HepG2 (cell line): ENCODE measurements around the gene RGS19. TPM values are rescaled to one million over a fixed set of nuclear protein-coding genes. Genes with fewer than 3 reads are reported as not detected.

ENCODE experiments used
- CEBPB ChIP-seq: IDR thresholded peaks from 2 replicates; pipeline ENCODE4 v1.6.1; 2011; ENCODE audit warnings: low read depth, low read length, improper control_type of control experiment, borderline replicate concordance
- CEBPZ ChIP-seq: IDR thresholded peaks from 2 replicates; pipeline ENCODE4 v1.6.1; 2012; ENCODE audit warnings: low read length, improper control_type of control experiment
- FLYWCH1 ChIP-seq: sonication (generic); formaldehyde crosslinking; IDR thresholded peaks from 2 replicates; pipeline ENCODE4 v1.8.1; 2023; ENCODE audit warnings: mild to moderate bottlenecking, missing genetic modification reagents
- GATAD2A ChIP-seq: IDR thresholded peaks from 2 replicates; pipeline ENCODE4 v1.6.1; 2016
- GTF2F1 ChIP-seq: fragments of 150-350 bp; IDR thresholded peaks from 2 replicates; pipeline ENCODE4 v1.6.1; 2014; ENCODE audit warnings: low read length
- KDM5B ChIP-seq: sonication (generic); formaldehyde crosslinking; IDR thresholded peaks from 2 replicates; pipeline ENCODE4 v1.4.0; 2020; ENCODE audit warnings: missing genetic modification reagents, mild to moderate bottlenecking, borderline replicate concordance
- MEF2D ChIP-seq: sonication (generic); formaldehyde crosslinking; IDR thresholded peaks from 2 replicates; pipeline ENCODE4 v1.5.1; 2020; ENCODE audit warnings: mild to moderate bottlenecking, missing genetic modification reagents
- NAIF1 ChIP-seq: sonication (generic); formaldehyde crosslinking; IDR thresholded peaks from 2 replicates; pipeline ENCODE4 v1.5.0; 2020; ENCODE audit warnings: mild to moderate bottlenecking, missing genetic modification reagents, borderline replicate concordance
- NCOA1 ChIP-seq: sonication (generic); formaldehyde crosslinking; IDR thresholded peaks from 2 replicates; pipeline ENCODE4 v1.9.0; 2021; ENCODE audit warnings: missing genetic modification reagents
- TEAD3 ChIP-seq: optimal IDR thresholded peaks from 2 replicates; pipeline ENCODE3; 2016; ENCODE audit warnings: borderline replicate concordance
- TFDP2 ChIP-seq: sonication (generic); formaldehyde crosslinking; IDR thresholded peaks from 2 replicates; pipeline ENCODE4 v1.4.0; 2020; ENCODE audit warnings: missing genetic modification reagents
- TGIF2 ChIP-seq: IDR thresholded peaks from 2 replicates; pipeline ENCODE4 v1.6.1; 2016; ENCODE audit warnings: control low read depth, missing compliant biosample characterization
- TOE1 ChIP-seq: sonication (generic); formaldehyde crosslinking; IDR thresholded peaks from 2 replicates; pipeline ENCODE4 v1.4.0; 2020; ENCODE audit warnings: mild to moderate bottlenecking, missing genetic modification reagents
- ZBTB38 ChIP-seq: sonication (generic); formaldehyde crosslinking; IDR thresholded peaks from 2 replicates; pipeline ENCODE4 v1.5.1; 2020; ENCODE audit warnings: mild to moderate bottlenecking, missing genetic modification reagents
- ZFY ChIP-seq: sonication (generic); formaldehyde crosslinking; IDR thresholded peaks from 2 replicates; pipeline ENCODE4 v1.4.0; 2020; ENCODE audit warnings: missing genetic modification reagents
- ZNF530 ChIP-seq: sonication (generic); formaldehyde crosslinking; IDR thresholded peaks from 2 replicates; pipeline ENCODE4 v1.5.0; 2020; ENCODE audit warnings: low read depth, mild to moderate bottlenecking, missing genetic modification reagents
- ZNF652 ChIP-seq: IDR thresholded peaks from 2 replicates; pipeline ENCODE4 v1.6.1; 2016; ENCODE audit warnings: low read depth, borderline replicate concordance
- ZNF761 ChIP-seq: sonication (generic); formaldehyde crosslinking; conservative IDR thresholded peaks from 2 replicates; pipeline ENCODE4 v1.4.0; 2020; ENCODE audit warnings: mild to moderate bottlenecking, missing genetic modification reagents
- ZNF775 ChIP-seq: sonication (generic); formaldehyde crosslinking; IDR thresholded peaks from 2 replicates; pipeline ENCODE4 v1.4.0; 2020; ENCODE audit warnings: missing genetic modification reagents, mild to moderate bottlenecking, moderate library complexity, borderline replicate concordance
- polyA plus RNA-seq, 8 experiments: library from polyadenylated mRNA; depleted of rRNA in 3 of 8; stranded (reverse) in 7 of 8; unstranded in 1 of 8; fragments of >200 nt; fragmentation: Illumina TruSeq in 4 of 8; extraction: Trizol in 4 of 8; gene quantifications; 2 replicates each; pipeline versions ENCODE4 v1.2.1 to v1.2.3, GENCODE V29; 2011 to 2016; ENCODE audit warnings: low read depth in 4 of 8, missing spikeins in 1 of 8, mixed read lengths in 1 of 8; ENCODE audit not compliant: insufficient read depth in 1 of 8
- total RNA-seq, 5 experiments: library from RNA; depleted of rRNA; stranded (reverse); fragments of >200 nt; fragmentation: Illumina TruSeq; extraction: Trizol; gene quantifications; 2 replicates each; pipeline ENCODE4 v1.2.3, GENCODE V29; 2016; ENCODE audit warnings: low read depth in 1 of 5
- TF ChIP-seq, protein P1 (sequence below): sonication (generic); formaldehyde crosslinking; IDR thresholded peaks from 2 replicates; pipeline ENCODE4 v1.4.0; 2020; ENCODE audit warnings: missing genetic modification reagents
- TF ChIP-seq, protein P2 (sequence below): sonication (generic); formaldehyde crosslinking; conservative IDR thresholded peaks from 2 replicates; pipeline ENCODE4 v1.8.0; 2022; ENCODE audit warnings: mild to moderate bottlenecking, moderate library complexity, missing genetic modification reagents

Gene RGS19
- total and polyA plus RNA-seq, 2 of the 13 experiments (the other 11 are each of a cell fraction or from before 2014, with no cell fraction given) = 10.7 to 11.9 TPM

DNA sequence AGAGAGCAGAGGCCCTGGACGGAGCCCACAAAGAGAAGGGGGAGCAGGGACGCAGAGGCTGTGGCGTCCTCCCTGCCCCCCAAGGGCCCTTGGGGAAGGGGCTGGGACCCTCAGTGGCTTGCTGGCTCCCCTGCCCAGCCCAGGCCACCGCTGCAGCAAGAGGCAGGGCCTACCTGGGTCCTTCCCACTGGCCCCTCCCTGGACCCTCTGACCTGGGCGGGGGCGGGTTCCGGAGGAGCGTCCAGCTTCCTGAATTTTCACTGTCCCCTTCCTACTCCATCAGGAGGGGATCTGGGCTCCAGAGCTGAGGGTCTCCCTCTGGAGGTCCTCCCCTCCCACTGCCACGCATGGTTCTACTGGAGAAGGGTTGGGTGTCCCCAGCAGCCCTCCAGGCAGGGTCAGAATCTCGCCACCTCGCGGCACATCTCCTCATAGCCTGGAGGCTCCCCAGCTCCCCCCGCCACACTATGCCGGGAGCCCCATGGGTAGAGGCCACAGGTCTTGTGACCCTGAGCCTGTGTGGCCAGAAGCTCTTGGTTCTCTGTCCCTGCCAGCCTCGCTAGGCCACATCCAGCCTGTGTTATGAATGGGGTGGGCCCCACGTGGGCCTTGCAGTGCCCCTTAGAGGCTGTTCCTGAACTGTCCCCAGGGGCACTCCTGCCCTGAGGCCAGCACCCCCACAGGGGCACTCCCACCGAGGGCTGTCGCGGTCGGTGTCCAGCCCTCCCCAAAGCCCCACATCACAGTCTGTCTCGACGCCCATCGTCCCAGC, 28.9 kb downstream of the RGS19 start (continued):
- TF ChIP-seq NCOA1 (CRISPR knock-in tag) (peak; percentile 72; the same call in 1 of the 2 replicates), TEAD3 (CRISPR knock-in tag) (no peak), ZNF530 (CRISPR knock-in tag) (no peak), KDM5B (CRISPR knock-in tag) (peak; percentile 6; the same call in 1 of the 2 replicates), ZNF761 (CRISPR knock-in tag) (no peak; the same call in 1 of the 2 replicates), TGIF2 (CRISPR knock-in tag) (no peak; the same call in 1 of the 2 replicates), ZFY (CRISPR knock-in tag) (peak; percentile 84), ZNF775 (no peak), CEBPZ (no peak), FLYWCH1 (CRISPR knock-in tag) (no peak), GTF2F1 (no peak), ZBTB38 (CRISPR knock-in tag) (peak; percentile 45; the same call in 1 of the 2 replicates), TFDP2 (CRISPR knock-in tag) (peak; percentile 18; the same call in 1 of the 2 replicates), CEBPB (no peak), TOE1 (CRISPR knock-in tag) (no peak), ZNF652 (no peak; the same call in 1 of the 2 replicates), MEF2D (CRISPR knock-in tag) (no peak; the same call in 1 of the 2 replicates), NAIF1 (no peak), GATAD2A (CRISPR knock-in tag) (peak; percentile 83)
- TF ChIP-seq, protein P1, sequence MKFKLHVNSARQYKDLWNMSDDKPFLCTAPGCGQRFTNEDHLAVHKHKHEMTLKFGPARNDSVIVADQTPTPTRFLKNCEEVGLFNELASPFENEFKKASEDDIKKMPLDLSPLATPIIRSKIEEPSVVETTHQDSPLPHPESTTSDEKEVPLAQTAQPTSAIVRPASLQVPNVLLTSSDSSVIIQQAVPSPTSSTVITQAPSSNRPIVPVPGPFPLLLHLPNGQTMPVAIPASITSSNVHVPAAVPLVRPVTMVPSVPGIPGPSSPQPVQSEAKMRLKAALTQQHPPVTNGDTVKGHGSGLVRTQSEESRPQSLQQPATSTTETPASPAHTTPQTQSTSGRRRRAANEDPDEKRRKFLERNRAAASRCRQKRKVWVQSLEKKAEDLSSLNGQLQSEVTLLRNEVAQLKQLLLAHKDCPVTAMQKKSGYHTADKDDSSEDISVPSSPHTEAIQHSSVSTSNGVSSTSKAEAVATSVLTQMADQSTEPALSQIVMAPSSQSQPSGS = peak; percentile 53; the same call in 1 of the 2 replicates
- TF ChIP-seq, protein P2, sequence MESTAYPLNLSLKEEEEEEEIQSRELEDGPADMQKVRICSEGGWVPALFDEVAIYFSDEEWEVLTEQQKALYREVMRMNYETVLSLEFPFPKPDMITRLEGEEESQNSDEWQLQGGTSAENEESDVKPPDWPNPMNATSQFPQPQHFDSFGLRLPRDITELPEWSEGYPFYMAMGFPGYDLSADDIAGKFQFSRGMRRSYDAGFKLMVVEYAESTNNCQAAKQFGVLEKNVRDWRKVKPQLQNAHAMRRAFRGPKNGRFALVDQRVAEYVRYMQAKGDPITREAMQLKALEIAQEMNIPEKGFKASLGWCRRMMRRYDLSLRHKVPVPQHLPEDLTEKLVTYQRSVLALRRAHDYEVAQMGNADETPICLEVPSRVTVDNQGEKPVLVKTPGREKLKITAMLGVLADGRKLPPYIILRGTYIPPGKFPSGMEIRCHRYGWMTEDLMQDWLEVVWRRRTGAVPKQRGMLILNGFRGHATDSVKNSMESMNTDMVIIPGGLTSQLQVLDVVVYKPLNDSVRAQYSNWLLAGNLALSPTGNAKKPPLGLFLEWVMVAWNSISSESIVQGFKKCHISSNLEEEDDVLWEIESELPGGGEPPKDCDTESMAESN (CRISPR knock-in tag) = no peak; the same call in 1 of the 2 replicates
